Breast epithelium (tissue), 4 donors: ENCODE data around the gene MFSD12. TPM values are rescaled to one million over a fixed set of nuclear protein-coding genes. Genes with fewer than 3 reads are reported as not detected.

ENCODE experiments used
- DNase-seq, 2 donors: peaks; one replicate each; pipeline ENCODE4 v3.0.0-alpha.2; 2019; ENCODE audit warnings: low spot score in 2 of 2
- H3K27ac ChIP-seq, 2 donors: fragments of 200-600 bp; sonication (generic) in 1 of 2; one replicate each; pipeline ENCODE4 v1.5.1; 2016 to 2019; ENCODE audit warnings: mild to moderate bottlenecking in 1 of 2
- H3K27me3 ChIP-seq, 2 donors: fragments of 200-600 bp; sonication (generic) in 1 of 2; one replicate each; pipeline versions ENCODE4 v1.5.1 to v1.6.0; 2017 to 2019; ENCODE audit warnings: control low read depth in 1 of 2, mild to moderate bottlenecking in 1 of 2
- H3K36me3 ChIP-seq: fragments of 200-600 bp; one replicate; pipeline ENCODE4 v1.5.1; 2019
- H3K4me1 ChIP-seq, 2 donors: fragments of 200-600 bp; sonication (generic); one replicate each; pipeline ENCODE4 v1.5.1; 2016 to 2019; ENCODE audit warnings: control low read depth in 1 of 2
- H3K4me3 ChIP-seq, 3 donors: fragments of 200-600 bp; sonication (generic); 1 replicate in 2 of 3; 2 replicates in 1 of 3; pipeline ENCODE4 v1.5.1; 2016 to 2019; ENCODE audit warnings: mild to moderate bottlenecking in 3 of 3, moderate library complexity in 2 of 3
- H3K9me3 ChIP-seq, 2 donors: fragments of 200-600 bp; sonication (generic) in 1 of 2; one replicate each; pipeline ENCODE4 v1.5.1; 2016 to 2019; ENCODE audit warnings: control low read depth in 1 of 2
- POLR2A ChIP-seq: fragments of 450-650 bp; IDR thresholded peaks from one replicate; pipeline ENCODE4 v1.6.1; 2016; ENCODE audit warnings: antibody characterized with exemption, mild to moderate bottlenecking, moderate library complexity
- POLR2AphosphoS5 ChIP-seq, 3 donors: sonication (generic); formaldehyde crosslinking; IDR thresholded peaks; one replicate each; pipeline ENCODE4 v1.6.1; 2017; ENCODE audit warnings: antibody characterized with exemption in 3 of 3
- intact Hi-C: fragments of 100-400 bp; cut with DNase I; formaldehyde crosslinking; loops from one replicate; pipeline ENCODE4 v1.15.1; 2023; ENCODE audit warnings: low total_unique reads
- total RNA-seq, 3 donors: library from RNA; depleted of rRNA; stranded (reverse); fragments of >200 nt; gene quantifications; one replicate each; pipeline ENCODE4 v1.1.0, GENCODE V29; 2016
- TF ChIP-seq, protein P1 (sequence below), 3 donors: fragments of 450-650 bp; IDR thresholded peaks; one replicate each; pipeline ENCODE4 v1.5.1; 2016 to 2017; ENCODE audit warnings: antibody characterized with exemption in 3 of 3, mild to moderate bottlenecking in 3 of 3, moderate library complexity in 3 of 3

MFSD12 gene
- total RNA-seq, 3 donors from 2014 or later: 44.5 to 50.9 (median 44.9) TPM

DNA sequence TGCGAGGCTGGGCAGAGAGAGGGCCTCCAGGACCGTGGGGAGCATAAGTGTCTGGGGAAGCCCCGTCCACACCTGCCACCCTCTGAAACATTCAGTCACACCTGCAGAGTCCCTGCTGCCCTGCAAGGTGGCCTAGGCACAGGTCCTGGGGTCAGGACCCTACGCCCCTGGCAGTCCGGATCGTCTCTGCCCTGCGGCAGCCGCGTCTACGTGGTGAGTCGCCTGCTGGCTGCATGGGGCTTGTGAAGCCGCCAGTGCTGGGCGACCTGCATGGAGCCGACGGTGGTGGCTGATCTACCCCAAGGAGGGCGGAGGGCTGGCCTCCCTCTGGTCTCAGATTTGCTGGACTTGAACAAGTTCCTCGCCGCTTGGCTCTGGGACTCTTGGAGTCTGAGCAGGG is 38.3 kb downstream of the MFSD12 start:
- H3K36me3 ChIP-seq: no peaks in the 10 kb centered on the region
- no peak for DNase-seq
- H3K4me3 ChIP-seq: no peak overlapping the region
- no peaks in the 10 kb centered on the region for H3K9me3 ChIP-seq
- no peak for TF ChIP-seq POLR2AphosphoS5 (IDR thresholded peaks at IDR 0.05)
- TF ChIP-seq, protein P1, sequence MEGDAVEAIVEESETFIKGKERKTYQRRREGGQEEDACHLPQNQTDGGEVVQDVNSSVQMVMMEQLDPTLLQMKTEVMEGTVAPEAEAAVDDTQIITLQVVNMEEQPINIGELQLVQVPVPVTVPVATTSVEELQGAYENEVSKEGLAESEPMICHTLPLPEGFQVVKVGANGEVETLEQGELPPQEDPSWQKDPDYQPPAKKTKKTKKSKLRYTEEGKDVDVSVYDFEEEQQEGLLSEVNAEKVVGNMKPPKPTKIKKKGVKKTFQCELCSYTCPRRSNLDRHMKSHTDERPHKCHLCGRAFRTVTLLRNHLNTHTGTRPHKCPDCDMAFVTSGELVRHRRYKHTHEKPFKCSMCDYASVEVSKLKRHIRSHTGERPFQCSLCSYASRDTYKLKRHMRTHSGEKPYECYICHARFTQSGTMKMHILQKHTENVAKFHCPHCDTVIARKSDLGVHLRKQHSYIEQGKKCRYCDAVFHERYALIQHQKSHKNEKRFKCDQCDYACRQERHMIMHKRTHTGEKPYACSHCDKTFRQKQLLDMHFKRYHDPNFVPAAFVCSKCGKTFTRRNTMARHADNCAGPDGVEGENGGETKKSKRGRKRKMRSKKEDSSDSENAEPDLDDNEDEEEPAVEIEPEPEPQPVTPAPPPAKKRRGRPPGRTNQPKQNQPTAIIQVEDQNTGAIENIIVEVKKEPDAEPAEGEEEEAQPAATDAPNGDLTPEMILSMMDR (IDR thresholded peaks at IDR 0.05): no peak
- peaks cover 4 to 7% of the 10 kb centered on the region in 2 donors for H3K4me1 ChIP-seq
- intact Hi-C loops: no loop called here
- no peaks in the 10 kb centered on the region for H3K27me3 ChIP-seq
- H3K27ac ChIP-seq: no peak overlapping the region

DNA sequence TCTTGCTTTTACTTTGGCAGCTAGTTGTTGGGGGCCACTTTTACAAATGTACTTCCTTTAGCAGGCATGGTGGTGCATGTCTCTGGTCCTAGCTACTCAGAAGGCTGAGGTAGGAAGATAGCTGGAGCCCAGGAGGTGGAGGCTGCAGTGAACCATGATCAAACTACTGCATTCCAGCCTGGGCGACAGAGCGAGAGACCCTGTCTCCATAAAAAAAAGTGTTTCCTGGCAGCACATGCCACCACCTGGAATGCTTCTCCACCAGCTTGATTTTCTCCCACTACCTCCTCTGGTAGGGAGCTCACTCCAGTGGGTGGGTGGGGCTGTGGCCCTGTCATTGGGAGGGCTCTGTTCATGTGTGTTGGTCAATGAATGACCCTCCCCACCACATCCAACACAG is 38.7 kb downstream of the MFSD12 start:
- TF ChIP-seq POLR2A (no peak), POLR2AphosphoS5 (IDR thresholded peaks at IDR 0.05) (no peak)
- TF ChIP-seq, protein P1 (IDR thresholded peaks at IDR 0.05): no peak
- Histone ChIP-seq H3K4me1 (peaks cover 4 to 7% of the 10 kb centered on the region in 2 donors), H3K36me3 (no peaks in the 10 kb centered on the region), H3K4me3 (no peak overlapping the region), H3K9me3 (no peaks in the 10 kb centered on the region), H3K27me3 (no peaks in the 10 kb centered on the region), H3K27ac (no peak overlapping the region)
- intact Hi-C loops: no loop called here
- no peak for DNase-seq

DNA sequence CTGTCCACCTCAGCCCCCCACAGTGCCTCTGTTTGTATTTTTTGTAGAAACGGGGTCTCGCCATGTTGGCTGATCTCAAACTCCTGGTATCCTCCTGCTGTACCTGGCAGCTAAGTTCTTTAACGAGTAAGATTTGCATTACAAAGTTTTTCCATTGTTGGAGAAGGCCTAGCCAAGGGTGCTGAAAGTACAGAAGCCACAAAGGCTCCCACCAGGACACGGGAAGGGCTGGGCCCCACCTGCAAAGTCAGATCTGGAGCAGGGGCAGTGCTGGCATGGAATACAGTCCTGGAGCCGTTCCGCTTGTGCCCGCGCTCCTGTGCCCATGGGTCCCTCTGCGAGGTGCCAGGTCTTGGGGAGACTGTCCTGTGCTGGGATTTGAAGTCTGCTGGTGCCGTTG is 39.1 kb downstream of the MFSD12 start:
- DNase-seq: no peak
- H3K36me3 ChIP-seq: no peaks in the 10 kb centered on the region
- H3K4me1 ChIP-seq: peaks cover 4 to 7% of the 10 kb centered on the region in 2 donors
- H3K9me3 ChIP-seq: no peaks in the 10 kb centered on the region
- no peak overlapping the region for H3K4me3 ChIP-seq
- H3K27me3 ChIP-seq: no peaks in the 10 kb centered on the region
- H3K27ac ChIP-seq: no peak overlapping the region
- TF ChIP-seq POLR2A (no peak), POLR2AphosphoS5 (IDR thresholded peaks at IDR 0.05) (no peak)
- TF ChIP-seq, protein P1 (IDR thresholded peaks at IDR 0.05): no peak
- intact Hi-C loops: no loop called here

DNA sequence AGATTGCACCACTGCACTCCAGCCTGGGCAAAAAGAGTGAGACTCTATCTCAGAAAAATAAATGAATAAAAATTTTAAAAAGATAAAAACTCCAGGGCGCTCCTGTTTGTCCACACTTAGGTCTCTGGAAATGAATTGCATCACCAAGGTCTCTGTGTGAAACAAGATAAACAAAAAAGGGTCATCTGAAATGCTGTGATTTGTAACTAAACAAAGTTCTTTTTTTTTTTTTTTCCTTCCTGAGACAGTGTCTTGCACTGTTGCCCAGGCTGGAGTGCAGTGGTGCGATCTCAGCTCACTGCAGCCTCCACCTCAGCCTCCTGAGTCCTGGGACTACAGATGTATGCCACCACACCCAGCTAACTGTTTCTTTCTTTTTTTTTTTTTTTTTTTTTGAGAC is 39.7 kb downstream of the MFSD12 start:
- TF ChIP-seq, protein P1 (IDR thresholded peaks at IDR 0.05): no peak
- TF ChIP-seq POLR2AphosphoS5 (IDR thresholded peaks at IDR 0.05) (no peak), POLR2A (no peak)
- H3K4me1 ChIP-seq: peaks cover 4 to 7% of the 10 kb centered on the region in 2 donors
- DNase-seq: no peak
- H3K27me3 ChIP-seq: no peaks in the 10 kb centered on the region
- intact Hi-C loops: no loop called here
- no peaks in the 10 kb centered on the region for H3K9me3 ChIP-seq
- no peak overlapping the region for H3K27ac ChIP-seq
- no peaks in the 10 kb centered on the region for H3K36me3 ChIP-seq
- no peak overlapping the region for H3K4me3 ChIP-seq

DNA sequence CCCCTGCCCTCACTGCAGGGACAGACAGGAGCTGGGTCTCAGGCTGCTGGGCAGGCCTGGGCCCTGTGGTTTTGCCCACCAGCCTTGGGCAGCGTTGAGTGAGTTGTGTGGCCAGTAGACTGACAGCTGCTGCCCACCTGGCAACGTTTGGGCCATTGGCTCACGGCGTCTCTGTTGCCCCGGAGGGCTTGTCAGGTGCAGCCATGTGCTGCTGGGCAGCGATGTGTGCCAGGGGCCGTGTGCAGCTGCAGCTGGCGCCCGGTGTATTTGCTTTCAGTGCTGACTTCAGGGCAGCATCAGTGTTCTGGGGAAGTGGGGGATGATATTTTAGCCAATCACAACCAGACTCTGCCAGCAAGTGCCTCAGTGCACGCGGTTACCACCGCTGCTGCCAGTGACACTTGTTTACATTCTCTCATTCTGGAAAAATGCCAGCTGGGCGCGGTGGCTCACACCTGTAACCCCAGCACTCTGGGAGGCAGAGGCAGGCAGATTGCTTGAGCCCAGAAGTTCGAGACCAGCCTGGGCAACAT is 40.6 kb downstream of the MFSD12 start:
- no peak overlapping the region for H3K27ac ChIP-seq
- H3K4me3 ChIP-seq: no peak overlapping the region
- no peak for DNase-seq
- no peaks in the 10 kb centered on the region for H3K36me3 ChIP-seq
- H3K4me1 ChIP-seq: peaks cover 4 to 7% of the 10 kb centered on the region in 2 donors
- H3K27me3 ChIP-seq: no peaks in the 10 kb centered on the region
- intact Hi-C loops: no loop called here
- H3K9me3 ChIP-seq: no peaks in the 10 kb centered on the region
- TF ChIP-seq, protein P1 (IDR thresholded peaks at IDR 0.05): no peak
- TF ChIP-seq POLR2AphosphoS5 (IDR thresholded peaks at IDR 0.05) (no peak), POLR2A (no peak)
